HG02884 (cell line): ENCODE results near the gene TIMM44.
"Not testable (repeated sequence)": the region's sequence is repeated elsewhere in the genome, so short reads cannot be mapped to it uniquely, and the experiment has no call there.

Source experiments
- ATAC-seq: cut with Tn5 transposase; IDR thresholded peaks from one replicate; pipeline ENCODE4 v1.9.1; 2021; ENCODE audit warnings: mild to moderate bottlenecking, moderate library complexity; ENCODE audit not compliant: unreplicated experiment

The TIMM44 gene

DNA sequence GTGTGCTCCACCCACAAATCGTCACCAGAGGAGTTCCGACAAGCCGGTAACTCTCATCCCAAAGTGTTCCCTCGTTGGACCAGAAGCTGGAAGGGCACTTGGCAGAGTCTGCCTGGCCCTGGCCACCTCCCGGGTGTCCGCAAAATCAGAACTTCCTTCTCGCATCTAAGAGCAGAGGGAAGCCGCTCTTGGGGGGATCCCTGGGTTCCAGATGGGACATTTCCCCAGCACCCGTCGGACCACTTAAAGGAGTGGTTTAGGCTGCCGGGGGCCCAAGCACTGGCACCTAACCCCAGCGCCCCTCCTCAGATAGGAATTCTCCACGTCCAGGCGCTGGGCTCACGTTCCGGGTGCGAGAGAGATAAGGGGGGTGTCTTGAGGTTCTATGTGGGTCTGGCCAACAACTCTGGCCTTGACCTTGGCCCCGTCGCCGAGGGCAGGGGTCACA is 40.6 kb downstream of the TIMM44 start:
- ATAC-seq = no peak

- ATAC-seq = no peak
These were observed 42.1 kb downstream of the TIMM44 start for GRCh38 chr19:7901337-7901736.

- ATAC-seq = no peak
These were observed 42.5 kb downstream of the TIMM44 start for GRCh38 chr19:7900931-7901330.

DNA sequence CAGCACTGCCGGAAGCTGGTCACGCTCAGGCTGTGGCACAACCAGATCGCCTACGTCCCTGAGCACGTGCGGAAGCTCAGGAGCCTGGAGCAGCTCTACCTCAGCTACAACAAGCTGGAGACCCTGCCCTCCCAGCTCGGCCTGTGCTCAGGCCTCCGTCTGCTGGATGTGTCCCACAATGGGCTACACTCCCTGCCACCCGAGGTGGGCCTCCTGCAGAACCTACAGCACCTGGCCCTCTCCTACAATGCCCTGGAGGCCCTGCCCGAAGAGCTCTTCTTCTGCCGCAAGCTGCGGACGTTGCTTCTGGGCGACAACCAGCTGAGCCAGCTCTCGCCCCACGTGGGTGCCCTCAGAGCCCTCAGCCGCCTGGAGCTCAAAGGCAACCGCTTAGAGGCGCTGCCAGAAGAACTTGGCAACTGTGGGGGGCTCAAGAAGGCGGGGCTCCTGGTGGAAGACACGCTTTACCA is 43.0 kb downstream of the TIMM44 start:
- no peak for ATAC-seq

DNA sequence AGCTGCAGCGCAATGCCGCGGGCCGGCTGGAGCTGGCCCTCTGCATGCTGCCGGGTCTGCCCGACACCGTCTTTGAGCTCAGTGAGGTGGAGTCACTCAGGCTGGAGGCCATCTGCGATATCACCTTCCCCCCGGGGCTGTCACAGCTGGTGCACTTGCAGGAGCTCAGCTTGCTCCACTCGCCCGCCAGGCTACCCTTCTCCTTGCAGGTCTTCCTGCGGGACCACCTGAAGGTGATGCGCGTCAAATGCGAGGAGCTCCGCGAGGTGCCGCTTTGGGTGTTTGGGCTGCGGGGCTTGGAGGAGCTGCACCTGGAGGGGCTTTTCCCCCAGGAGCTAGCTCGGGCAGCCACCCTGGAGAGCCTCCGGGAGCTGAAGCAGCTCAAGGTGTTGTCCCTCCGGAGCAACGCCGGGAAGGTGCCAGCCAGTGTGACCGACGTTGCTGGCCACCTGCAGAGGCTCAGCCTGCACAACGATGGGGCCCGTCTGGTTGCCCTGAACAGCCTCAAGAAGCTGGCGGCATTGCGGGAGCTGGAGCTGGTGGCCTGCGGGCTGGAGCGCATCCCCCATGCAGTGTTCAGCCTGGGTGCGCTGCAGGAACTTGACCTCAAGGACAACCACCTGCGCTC is 43.6 kb downstream of the TIMM44 start:
- ATAC-seq = no peak

GRCh38 chr19:7898967-7899366 is 44.5 kb downstream of the TIMM44 start:
- no peak for ATAC-seq

GRCh38 chr19:7897292-7897691 is 46.2 kb downstream of the TIMM44 start:
- no peak for ATAC-seq

GRCh38 chr19:7895565-7895964 is 47.9 kb downstream of the TIMM44 start:
- no peak for ATAC-seq

GRCh38 chr19:7894612-7895309 is 48.7 kb downstream of the TIMM44 start:
- ATAC-seq = no peak

- not testable (repeated sequence) for ATAC-seq
These were observed 49.9 kb downstream of the TIMM44 start for GRCh38 chr19:7893362-7894101.

GRCh38 chr19:7888826-7889217 is 54.6 kb downstream of the TIMM44 start:
- ATAC-seq = no peak

DNA sequence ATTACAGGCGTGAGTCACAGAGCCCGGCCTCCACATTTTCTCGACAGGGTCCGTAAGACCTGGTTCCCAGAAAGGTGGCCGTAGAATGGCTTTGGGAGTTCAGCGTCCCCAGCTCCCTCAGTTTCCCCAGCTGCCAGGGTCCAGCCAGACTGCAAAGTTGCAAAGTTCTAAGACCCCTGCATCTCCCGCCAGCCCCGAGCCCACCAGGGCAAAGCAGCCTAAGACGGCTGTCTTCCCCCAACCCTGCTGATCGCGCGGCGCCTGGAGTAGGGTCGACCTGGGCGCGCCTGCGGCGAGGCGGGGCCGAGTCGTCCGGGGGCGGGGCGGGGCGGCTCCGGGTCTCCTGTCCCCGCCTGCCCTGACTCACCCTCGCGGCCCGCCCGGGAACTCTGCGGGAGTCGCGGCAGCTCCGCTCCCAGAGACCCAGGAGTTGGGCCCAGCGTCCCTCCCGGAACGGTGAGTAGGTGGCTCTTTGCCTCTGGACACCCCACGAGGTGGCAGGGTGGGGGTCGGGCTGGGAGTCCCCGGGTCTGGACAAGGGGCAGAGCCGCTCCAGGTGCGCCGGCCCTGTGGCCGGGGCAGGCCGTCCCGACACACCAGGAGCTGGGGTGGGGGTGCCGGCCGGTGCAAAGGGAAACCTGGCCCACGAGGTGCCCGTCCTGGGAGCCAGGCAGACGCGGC is 55.2 kb downstream of the TIMM44 start, which contains the start of gene LRRC8E:
Gene LRRC8E (plus strand): TSS at position 366 of the 681 bp plus-strand sequence. CDS start 7,094 bp downstream, outside the sequence.
- no peak for ATAC-seq

DNA sequence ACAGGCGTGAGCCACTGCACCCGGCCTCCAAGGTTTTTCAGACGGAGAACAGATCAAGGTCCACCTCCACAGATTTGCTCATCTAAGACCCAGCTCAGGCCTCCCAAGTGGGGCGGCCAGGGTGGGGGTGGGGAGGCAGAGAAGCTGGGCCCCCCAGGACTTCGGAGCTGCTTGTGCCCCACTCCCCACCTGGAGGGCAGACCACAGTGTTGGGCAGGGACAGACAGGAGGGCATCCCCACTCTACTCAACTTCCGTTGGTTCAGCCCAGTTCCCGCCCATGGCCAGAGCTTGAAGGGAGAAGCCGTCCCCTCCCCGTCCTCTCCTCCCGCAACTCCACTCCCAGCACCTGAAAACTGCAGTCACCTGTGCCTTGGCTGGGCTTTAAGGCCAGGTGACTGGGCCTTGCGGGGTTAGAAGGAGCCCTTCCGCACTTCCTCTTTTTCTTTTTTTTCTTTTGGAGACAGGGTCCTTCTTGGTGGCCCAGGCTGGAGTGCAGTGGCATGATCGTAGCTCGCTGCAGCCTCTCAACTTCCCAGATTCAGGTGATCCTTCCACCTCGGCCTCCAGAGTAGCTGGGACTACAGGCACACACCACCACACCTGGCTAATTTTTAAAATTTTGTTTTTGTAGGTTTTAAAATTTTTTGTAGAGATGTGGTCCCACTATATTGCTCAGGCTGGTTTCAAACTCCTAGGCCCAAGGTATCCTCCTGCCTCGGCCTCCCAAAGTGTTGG is 55.9 kb downstream of the TIMM44 start:
- no peak for ATAC-seq

- ATAC-seq = no peak
These were observed 57.6 kb downstream of the TIMM44 start for GRCh38 chr19:7885818-7886217.

DNA sequence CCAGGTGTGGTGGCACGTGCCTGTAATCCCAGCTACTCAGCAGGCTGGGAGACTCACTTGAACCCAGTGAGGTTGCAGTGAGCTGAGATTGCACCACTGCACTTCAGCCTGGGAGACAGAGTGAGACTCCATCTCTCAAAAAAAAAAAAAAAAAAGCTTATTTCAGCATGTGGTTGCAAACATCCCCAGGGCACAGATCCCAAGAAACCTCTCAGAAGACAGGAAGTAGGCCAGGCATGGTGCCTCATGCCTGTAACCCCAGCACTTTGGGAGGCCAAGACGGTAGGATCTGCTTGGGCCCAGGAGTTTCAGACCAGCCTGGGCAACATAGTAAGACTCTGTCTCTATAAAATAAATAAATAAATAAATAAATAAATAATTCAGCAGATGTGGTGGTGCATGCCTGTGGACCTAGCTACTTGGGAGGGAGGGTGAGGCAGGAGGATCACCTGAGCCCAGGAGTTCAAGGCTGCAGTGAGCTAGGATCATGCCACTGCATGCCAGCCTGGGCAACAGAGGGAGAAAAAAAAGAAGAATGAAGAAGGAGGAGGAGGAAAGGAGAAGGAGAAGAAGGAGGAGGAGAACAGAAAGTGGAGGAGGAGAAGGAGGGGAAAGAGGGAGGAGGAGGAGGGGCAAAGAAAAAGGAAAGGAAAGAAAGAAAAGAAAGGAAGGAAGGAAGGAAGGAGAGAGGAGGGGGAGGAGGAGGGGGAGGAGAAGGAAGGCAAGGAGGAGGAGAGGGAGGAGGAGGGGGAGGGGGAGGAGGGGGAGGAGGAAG is 59.5 kb downstream of the TIMM44 start:
- no peak for ATAC-seq

DNA sequence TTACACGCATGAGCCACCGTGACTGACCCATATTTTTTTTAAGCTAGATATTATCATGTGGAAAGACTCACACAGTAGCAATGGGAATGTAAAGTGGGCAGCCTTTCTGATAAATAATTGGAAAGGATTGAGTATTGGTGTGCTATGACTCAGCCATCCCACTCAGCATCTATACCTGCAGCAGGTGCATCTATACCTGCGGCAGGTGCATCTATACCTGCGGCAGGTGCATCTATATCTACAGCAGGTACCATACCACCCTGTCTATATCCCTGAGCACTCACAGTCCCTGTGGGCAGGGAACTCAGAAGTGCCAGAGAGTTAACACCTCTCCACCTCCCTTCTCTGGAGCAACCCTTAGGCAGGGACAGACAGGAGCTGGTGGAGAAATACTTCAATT is 60.4 kb downstream of the TIMM44 start:
- no peak for ATAC-seq

- ATAC-seq = no peak
These were observed 61.6 kb downstream of the TIMM44 start for GRCh38 chr19:7881910-7882309.

- no peak for ATAC-seq
These were observed 63.6 kb downstream of the TIMM44 start for GRCh38 chr19:7879836-7880235.

GRCh38 chr19:7879111-7879807 is 64.2 kb downstream of the TIMM44 start:
- no peak for ATAC-seq
